ENCODE measurements around the gene ASAP2.

The ASAP2 gene

GRCh38 chr2:9430316-9431293 lies 224.0 kb downstream of the ASAP2 start:
- DNase-seq (ENCODE audit: low read depth) = no peak

DNA sequence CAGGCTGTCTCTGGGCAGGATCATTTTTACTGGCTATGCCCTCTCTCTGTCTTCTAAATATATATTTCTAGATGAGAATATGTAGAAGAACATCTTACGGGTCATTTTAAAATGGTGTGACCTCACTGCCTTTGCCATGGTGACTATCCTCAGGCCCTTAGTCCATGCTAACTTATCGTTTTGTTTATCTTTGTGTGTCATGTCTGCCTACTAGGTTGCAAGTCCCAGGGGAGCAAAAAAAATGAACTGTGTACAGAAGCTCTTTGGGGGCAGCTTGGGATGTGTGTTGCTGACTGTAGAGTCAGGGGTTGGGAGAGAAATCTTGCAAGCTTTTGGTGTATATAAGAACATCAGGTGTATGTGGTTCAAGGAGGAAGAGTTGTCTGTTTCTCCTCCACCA lies 227.9 kb downstream of the ASAP2 start:
- DNase-seq (ENCODE audit: low read depth) = no peak

DNA sequence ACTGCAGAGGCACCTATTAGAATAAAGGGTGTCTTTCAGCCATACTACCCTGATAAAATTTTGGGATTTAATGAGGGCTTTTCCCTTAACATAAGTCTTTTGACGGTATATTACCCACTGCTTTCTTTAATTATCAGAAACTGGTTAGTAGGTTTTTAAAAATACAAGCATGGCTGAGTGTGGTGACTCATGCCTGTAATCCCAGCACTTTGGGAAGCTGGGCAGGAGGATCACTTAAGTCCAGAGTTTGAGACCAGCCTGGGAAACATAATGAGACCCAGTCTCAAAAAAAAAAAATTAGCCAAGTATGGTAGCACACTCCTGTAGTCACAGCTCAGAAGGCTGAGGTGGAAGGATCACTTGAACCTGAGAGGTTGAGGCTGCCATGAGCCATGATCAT lies 232.9 kb downstream of the ASAP2 start:
- no peak for DNase-seq (ENCODE audit: low read depth)

DNA sequence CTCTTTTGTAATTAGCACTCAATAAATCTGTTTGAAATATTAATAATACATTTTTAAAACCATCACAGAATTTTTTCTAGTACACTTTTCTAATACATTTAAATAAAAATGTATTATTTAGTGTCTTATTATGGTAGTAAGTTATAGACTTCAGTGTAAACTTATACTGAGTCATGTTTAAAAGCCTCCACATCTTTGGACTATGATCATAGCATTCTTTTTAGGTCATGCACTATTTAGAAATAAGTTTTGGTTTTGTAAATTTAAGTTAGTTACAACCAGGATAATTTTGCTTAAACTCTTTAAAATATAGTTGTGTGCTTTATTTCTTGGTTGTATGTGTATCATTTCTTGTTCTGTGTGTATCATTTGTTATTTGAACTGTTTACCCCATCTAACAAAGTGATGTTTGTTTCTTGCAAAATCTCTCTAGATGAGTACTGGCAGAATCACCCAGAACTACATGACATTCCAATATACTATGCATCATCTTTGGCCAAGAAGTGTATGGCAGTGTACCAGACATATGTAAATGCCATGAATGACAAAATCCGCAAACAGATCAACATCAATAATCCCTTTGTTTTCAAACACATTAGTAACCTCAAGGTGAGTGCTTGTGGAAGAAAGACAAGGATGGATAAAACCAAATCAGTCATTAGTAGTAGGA lies 233.6 kb downstream of the ASAP2 start:
- no peak for DNase-seq (ENCODE audit: low read depth)

- DNase-seq (ENCODE audit: low read depth) = no peak
Observed at GRCh38 chr2:9441556-9441955, 234.9 kb downstream of the ASAP2 start.

DNA sequence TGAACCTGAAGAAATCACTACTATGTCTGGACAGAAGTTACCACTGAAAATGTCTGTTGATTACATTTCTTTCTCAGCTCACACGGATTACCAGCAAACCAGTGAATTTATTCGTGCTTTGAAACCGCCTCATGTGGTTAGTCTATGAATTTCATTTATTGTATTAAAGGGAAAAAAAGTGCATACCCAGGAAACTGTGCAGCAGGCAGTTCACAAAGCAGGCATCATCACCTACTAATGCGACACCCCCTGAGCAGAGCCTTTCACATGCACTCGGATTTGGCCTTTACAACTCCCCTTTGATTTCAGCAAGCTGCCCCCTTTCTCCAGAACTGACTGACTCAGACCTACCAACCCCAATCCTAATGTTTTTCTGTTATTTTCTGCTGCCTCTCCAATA lies 236.9 kb downstream of the ASAP2 start:
- no peak for DNase-seq (ENCODE audit: low read depth)

DNA sequence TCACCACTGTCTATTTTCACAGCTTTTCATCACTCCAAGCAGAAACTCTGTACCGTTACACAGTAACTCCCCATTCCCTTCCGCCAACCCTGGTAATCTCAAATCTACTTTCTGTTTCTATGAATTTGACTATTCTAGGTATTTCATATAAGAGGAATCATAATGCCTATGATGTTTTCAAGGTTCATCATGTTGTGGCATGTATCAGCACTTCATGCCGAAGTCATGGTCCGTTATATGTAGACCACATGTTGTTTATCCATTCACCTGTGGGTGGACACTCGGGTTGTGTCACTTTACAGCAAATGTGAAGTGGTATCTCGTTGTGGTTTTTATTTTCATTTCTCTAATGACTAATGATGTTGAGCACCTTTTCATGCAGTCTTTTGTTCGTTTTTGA lies 238.5 kb downstream of the ASAP2 start:
- no peak for DNase-seq (ENCODE audit: low read depth)

- no peak for DNase-seq (ENCODE audit: low read depth)
Observed at GRCh38 chr2:9451231-9451630, 244.6 kb downstream of the ASAP2 start.

Data from stimulated activated CD8-positive, alpha-beta memory T cell treated with anti-CD3 and anti-CD28 coated beads, Interleukin-4, amount 100 ng/mL, for 24 hours (primary cell).